Stimulated activated naive CD8-positive, alpha-beta T cell treated with anti-CD3 and anti-CD28 coated beads, Interleukin-15, Interleukin-2, amounts not matched to agents 100 U/mL and 50 U/mL, for 24 hours (primary cell): Measurements from ENCODE around the gene OR10A4.
"Not testable (repeated sequence)": the region's sequence is repeated elsewhere in the genome, so short reads cannot be mapped to it uniquely, and the experiment has no call there.

ENCODE experiments used
- ATAC-seq: fragments of 150-1000 bp; cut with Tn5 transposase; one replicate; pipeline ENCODE4 v1.10.0; 2021
- DNase-seq: peaks from one replicate; pipeline ENCODE4 v3.0.0; 2021

Gene OR10A4, protein sequence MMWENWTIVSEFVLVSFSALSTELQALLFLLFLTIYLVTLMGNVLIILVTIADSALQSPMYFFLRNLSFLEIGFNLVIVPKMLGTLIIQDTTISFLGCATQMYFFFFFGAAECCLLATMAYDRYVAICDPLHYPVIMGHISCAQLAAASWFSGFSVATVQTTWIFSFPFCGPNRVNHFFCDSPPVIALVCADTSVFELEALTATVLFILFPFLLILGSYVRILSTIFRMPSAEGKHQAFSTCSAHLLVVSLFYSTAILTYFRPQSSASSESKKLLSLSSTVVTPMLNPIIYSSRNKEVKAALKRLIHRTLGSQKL

DNA sequence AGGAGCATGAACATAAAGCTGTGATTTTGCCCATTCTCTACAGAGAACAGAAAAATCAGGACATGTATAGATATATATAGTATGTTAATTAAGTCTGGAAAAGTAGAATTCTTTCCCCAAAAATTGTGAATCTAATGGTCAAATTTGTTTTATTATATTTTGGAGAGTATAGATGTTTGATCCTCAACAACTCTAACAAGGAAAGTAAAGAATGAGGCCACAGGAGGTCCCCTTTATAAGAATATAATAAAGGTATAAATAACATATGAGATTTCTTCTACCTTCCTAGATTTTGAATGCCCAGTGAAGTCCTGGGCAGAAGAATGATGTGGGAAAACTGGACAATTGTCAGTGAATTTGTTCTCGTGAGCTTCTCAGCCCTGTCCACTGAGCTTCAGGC, at the start of gene OR10A4:
OR10A4 (plus strand) TSS at position 301 of the 400 bp plus-strand sequence; CDS start at position 324, 23 bp downstream.
- DNase-seq (no peak), ATAC-seq (no peak)

DNA sequence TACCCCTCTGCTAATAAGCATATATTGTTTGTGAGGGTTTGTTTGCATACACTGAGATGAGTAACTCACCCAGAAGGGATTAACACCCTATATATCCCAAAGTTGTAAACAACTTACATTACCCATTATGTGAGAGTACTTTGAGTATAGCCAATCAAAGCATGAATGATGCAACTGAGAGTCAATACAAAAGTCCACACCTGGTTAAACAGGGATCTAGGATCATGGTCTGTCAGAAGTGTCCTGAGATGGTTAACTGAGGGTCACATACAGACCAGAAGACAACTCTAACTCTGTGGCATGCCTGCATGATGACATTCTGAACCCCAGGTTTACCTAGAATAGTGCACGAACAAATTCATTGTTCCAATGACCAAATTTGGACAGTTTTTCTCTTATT, 48.3 kb upstream of the OR10A4 start:
- DNase-seq, result no peak
- ATAC-seq, result no peak

DNA sequence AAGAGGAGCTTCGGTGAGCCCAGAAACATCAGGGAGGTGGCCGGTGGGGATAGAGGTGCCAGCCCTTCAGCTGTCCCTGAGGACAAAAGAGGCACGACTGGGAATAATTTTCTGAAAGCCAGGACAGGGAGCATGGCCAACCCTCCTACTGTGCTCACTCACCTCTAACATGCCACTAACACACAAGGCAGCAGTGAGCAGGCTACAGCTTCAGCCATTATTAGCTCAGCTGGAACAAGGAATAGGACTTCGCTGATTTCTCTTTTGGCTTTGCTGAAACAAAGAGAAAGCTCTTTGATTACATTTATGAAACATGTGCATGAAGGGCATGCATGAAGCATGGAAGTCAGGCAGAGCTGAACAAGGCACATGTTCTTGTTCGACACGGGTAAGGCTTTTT, 43.1 kb upstream of the OR10A4 start:
- DNase-seq, result no peak
- ATAC-seq, result no peak

DNA sequence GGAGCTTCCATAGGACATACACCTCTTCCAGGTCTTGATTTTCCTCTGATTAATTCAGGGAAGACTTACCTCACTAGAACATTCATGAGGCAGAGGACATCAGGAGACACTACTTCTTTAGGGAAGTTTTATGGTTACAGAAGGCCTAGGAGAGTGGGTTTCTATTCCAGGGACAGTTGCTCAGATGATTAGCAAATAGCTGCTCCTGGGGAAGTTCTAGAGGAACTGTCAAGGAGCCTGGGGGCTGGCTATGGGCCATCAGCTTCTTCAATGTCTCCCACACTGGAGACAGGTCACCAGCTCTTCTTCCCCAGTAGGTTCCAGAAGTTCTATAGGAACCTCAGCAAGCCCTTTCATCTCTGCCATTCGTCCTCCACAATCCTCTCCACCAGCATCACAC, 42.4 kb upstream of the OR10A4 start:
- ATAC-seq (no peak), DNase-seq (no peak)

DNA sequence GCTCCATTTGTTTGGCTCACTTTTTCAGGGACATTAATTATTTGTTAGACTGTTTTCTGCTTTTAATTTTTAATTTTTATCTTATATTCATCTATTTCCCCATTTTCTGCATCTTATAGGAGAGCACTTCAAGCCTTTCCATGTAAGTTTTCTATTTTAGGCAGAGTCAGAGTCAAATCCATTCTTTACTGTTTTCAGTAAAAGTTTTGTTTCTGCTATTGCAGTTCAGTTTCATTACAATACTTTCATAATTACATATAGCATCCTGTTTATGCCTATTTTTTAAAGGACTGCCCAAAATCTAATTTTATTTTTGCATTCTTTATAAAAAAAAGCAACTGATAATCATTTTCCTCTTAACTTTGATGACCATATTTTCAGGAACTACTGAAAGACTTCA, 34.7 kb upstream of the OR10A4 start:
- DNase-seq (no peak), ATAC-seq (no peak)

DNA sequence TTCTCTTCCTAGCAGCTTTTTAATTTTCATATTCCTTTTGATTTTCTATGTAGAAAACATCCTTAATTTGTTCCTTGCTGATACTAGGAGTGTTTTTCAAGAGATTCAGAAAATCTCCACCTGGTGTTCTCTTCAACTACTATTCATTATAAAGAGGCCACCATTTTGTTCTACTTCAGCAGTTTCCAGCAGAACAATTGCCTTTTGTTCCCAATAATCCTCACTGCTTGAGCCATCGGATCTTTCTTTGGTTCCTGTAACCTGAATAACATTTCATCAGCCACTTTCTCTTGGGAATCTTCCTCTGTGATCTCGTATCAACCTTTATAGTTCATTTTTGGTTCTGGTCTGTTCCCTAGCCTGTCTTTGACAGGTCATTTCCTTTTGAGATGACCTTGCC, 32.8 kb upstream of the OR10A4 start:
- DNase-seq (no peak), ATAC-seq (no peak)

DNA sequence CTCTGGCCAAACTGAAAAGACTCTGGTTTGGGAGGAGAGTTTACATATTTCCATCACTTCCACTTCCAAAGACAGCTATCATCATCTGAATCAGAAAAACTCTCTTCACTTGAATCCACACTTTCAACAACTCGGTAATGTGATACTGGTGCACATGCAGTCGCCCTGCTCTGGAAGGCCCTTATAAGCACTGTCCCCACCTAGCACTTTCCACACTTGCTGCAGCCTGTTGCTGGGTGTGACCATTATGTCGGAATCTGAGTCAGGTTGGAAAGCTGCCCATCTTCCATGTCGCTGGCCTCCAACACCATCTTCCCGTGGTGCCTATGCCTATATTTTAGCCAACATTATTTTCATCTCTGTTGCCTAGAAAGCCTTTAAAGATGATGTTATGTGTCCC, 32.1 kb upstream of the OR10A4 start:
- no peak for DNase-seq
- ATAC-seq, result no peak

DNA sequence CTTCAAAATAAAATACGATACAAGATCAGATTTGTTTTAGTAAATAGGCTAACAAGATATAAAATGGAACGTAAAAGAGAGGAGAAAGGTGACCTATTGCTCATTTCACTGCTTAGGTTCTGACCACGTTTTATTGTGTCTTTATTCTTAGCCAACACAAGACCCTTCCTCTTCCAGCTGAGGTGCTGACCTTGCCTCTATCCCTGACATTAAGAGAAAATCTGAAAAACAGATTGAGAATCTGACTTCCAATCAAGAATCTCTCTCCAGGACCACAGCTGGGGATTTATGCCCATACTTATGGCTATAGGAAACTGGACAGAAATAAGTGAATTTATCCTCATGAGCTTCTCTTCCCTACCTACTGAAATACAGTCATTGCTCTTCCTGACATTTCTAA, 31.0 kb upstream of the OR10A4 start, which contains the start of gene OR10A5:
OR10A5 (plus strand) TSS at position 301 of the 400 bp plus-strand sequence; CDS start at position 301, 0 bp downstream.
- ATAC-seq (no peak), DNase-seq (no peak)

DNA sequence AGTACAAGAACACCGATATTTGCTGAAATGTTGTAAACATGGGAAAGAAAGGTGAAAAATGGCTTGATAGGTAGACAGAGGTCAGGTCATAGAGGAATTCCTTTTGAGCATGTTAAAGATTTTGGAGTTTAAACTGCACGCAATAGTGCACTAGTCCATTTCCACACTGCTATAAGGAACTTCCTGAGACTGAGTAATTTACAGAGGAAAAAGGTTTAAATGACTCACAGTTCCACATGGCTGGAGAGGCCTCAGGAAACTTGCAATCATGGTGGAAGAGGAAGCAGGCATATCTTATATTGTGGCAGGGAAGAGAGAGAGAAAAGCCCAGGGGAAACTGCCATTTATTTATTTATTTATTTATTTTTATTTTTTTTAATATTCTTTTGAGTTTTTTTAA, 25.9 kb upstream of the OR10A4 start:
- DNase-seq, result no peak
- ATAC-seq, result no peak

DNA sequence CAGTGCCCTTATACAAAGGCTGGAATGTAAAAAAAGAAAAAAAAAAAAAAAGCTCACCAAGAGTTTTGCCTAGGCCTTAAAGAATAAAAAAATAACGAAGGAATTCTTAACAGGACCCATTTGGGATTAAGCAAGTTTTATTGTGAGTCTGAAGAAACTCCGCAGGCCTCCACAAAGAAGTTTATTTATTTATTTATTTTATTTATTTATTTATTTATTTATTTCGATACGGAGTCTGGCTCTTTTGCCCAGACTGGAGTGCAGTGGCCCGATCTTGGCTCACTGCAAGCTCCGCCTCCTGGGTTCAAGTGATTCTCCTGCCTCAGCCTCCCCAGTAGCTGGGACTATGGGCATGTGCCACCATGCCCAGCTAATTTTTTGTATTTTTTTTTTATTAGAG, 21.6 kb upstream of the OR10A4 start:
- not testable (repeated sequence) for ATAC-seq, DNase-seq

DNA sequence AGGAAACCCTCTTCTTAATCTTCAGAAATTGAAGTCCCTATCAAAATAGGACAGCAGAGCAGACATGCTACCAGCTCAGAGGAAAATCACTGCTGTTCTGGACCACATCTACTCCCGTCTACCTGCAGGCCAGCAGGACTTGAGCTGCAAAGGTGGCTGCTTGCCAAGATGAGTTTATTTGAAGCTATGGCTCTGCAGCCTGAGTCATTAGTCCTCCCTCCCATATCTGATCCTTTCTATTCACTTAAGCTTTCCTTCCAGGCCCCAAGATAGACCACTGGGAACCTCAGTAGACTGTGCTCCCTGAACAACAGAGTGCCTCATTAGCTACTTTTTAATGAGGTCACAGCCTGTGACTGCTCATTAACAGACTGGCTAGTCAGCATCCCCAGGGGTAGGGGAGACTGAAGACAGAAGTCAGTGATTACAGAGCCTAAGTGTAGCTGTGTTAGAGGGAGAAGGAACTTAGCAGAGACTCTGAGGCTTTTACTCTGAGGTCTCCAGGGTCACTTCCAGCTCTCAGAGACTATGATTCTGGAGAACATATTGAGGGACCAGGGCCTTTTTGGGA, 20.4 kb upstream of the OR10A4 start:
- ATAC-seq (no peak), DNase-seq (no peak)

DNA sequence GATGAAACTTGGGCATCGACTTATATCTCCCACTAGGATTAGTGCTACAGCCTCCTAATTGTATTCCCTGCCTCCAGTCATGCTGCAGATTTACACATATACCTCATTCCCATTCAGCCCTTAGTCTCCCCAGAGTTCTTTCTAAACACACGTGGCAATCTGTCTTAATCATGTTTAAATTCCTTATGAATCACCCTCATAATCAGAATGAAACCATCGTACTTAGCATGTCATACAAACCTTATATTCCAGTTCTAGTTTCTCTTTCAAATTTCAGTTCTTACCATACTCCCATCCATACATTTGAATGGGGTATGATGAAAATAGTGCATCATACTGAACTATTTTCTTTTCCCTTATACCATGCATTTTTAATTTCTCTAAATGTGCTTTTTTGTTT, 19.6 kb upstream of the OR10A4 start:
- DNase-seq, result no peak
- ATAC-seq, result peak; percentile 49

DNA sequence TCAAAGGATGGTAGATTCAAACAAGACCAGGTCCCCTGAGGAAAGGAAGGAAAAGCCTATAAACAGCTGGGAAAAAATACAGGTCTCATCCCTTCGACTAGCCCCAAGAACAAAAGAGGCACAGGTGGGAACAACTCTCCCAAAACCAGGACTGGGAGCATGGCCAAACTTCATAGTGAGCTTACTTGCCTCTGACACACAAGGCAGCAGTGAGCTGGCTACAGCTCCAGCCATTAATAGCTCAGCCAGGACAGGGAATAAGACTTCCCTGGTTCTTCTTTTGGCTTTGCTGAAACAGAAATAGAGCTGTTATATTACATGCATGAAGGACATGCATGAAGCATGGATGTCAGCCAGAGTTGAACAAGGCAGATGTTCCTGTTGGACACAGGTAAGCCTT, 13.5 kb upstream of the OR10A4 start, which contains the start of gene OR10A2:
OR10A2 (plus strand) TSS at position 97 of the 400 bp plus-strand sequence. CDS start 6,698 bp downstream, outside the sequence.
- ATAC-seq (no peak), DNase-seq (no peak)

DNA sequence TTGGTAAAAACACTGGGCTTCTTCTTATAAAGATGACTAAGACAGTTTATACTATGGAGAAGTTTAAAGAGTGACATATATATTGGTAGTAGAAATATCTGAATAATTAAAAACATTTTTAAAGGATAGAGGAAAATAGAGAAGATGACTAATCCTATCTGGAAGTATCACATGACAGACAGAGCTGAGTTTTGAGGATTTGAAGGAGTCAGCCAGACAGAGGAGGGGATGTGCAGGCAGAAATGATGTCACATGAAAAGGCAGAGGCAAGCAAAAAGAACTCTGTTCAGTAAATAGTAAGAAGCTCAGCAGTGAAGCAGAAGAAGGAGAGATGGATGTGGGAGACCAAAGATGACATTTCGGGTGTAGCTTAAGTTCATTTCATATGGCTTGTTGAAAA, 12.0 kb upstream of the OR10A4 start:
- ATAC-seq (no peak), DNase-seq (no peak)

DNA sequence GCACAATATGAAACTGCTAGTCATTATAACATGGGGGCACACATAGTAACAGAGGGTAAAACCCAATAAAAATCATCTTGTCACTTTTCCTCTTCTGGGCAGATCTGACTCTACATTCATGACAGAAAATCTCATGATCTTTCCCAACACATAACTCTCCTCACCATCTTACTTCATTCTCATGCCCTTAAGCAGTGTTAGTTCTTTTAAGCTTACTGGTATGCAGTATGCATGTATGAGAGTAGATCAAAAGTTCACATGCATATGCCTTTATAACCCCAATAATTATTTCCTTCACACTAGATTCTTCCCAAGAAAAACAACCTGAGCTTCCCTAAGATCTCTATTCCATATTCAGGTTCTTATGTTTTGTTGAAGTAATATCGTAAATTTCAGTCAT, 5.1 kb upstream of the OR10A4 start:
- ATAC-seq (no peak), DNase-seq (no peak)

DNA sequence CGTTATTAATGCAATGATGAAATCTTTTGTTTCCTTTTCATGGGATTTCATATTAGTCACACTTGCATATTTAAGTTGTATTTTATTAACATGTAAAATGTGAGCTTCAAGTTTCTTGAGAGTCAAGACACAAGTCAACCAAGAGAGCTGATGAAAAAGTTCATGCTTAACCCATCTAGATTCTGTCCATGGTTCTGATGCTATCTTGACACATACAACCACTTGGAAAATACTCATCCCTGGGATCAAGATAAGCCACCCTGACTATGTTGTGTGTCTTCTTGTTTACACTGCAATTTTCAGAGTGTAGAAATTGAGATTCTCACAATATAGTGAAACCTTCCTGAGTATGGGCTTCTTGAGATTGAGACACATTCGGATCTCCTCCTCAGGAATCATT, 664 bp upstream of the OR10A4 start:
- DNase-seq, result no peak
- ATAC-seq, result no peak

DNA sequence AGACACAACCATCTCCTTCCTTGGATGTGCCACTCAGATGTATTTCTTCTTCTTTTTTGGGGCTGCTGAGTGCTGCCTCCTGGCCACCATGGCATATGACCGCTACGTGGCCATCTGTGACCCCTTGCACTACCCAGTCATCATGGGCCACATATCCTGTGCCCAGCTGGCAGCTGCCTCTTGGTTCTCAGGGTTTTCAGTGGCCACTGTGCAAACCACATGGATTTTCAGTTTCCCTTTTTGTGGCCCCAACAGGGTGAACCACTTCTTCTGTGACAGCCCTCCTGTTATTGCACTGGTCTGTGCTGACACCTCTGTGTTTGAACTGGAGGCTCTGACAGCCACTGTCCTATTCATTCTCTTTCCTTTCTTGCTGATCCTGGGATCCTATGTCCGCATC, 489 bp downstream of the OR10A4 start:
- ATAC-seq, result no peak
- no peak for DNase-seq

DNA sequence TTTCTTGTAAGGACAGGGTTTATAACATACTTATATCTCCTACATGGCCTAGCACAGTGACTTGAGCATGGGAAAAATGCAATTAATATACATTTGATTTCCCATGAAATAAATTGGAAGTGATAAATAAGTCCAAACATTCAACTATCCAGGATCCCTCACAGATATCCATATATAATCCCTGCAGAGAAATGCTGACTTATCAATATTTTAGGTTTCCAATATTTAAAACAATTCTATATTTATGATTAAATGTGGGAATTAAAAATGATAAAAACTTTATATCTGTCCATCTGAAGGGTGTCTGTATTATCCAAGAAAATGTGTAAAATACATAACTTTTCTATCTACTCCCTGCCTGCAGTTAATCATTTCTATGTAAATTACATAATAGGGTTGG, 6.3 kb downstream of the OR10A4 start:
- ATAC-seq (no peak), DNase-seq (no peak)

DNA sequence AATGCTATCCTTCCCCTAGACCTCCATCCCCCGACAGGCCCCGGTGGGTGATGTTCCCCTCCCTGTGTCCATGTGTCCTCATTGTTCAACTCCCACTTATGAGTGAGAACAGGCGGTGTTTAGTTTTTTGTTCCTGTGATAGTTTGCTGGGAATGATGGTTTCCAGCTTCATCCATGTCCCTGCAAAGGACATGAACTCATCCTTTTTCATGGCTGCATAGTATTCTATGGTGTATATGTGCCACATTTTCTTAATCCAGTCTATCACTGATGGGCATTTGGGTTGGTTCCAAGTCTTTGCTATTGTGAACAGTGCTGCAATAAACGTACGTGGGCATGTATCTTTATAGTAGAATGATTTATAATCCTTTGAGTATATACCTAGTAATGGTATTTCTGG, 11.3 kb downstream of the OR10A4 start:
- not testable (repeated sequence) for DNase-seq, ATAC-seq

DNA sequence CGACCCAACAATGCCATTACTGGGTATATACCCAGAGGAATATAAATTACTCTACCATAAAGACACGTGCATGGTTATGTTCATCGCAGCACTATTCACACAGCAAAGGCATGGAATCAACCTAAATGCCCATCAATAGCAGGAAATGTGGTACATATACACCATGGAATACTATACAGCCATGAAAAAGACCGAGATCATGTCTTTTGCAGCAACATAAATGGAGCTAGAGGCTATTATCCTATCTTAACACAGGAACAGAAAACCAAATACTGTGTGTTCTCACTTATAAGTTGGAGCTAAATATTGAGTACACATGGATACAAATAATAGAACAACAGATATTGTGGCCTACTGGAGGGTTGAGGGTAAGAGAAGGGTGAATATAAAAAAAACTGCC, 12.4 kb downstream of the OR10A4 start:
- no peak for DNase-seq
- ATAC-seq, result no peak

DNA sequence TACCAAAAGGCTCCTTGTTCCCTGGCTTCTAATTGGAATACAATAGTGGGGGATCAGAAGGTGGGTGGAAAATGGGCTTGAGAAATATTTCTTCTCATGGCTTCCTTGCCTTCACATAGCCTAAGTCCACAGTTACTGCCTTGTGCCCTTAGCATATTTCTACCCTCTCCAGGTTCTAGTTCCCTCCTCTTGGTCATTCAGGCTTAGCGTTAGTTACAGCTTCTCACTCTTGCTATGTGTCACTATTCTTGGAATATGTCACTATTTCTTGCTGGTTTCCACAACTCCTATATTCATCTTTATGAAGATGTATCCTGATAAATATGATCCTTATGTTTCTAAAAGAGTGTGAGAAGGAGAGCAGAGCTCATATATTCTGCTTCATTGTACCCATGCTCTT, 13.4 kb downstream of the OR10A4 start:
- ATAC-seq, result no peak
- DNase-seq, result no peak

DNA sequence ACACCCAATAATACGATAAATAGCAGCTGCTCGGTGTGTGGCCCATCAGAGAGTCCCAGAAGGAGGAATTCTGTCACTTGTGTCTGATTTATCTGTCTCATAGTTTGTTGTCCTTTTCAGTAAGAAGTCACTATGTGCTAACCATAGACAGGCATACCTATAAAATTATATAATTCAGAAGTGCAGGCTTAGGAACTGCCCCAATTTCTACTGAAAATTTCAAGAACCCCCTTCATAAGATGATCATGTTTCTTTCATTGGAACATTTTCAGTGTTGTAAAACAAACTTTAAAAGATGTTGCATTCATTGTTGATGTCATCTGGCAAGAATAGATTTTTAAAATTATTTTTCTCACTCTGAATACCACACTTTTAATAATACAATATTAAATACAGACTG, 16.0 kb downstream of the OR10A4 start, which contains the start of gene OR2D2:
OR2D2 (minus strand) TSS at position 101 of the 400 bp plus-strand sequence; CDS start at position 101, 0 bp downstream.
- ATAC-seq (no peak), DNase-seq (no peak)

DNA sequence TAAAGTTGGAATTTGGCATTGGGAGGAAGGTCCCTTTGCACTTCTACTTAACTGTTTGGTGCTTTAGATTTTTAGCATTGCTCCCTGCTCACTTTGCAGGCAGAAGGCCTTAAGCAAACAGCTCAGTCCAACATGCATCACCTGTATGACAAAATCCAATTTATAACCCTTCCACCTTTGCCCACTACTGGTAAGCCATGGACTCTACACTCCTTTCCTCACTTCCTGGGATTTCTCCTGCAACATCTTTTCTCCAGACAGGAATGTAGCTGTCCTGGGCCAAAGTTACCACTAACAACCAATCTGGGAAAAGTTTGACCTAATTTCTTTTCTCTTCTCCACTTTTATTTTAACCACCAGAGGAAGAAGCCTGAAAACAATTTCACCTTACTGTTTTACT, 17.7 kb downstream of the OR10A4 start:
- ATAC-seq (no peak), DNase-seq (no peak)

DNA sequence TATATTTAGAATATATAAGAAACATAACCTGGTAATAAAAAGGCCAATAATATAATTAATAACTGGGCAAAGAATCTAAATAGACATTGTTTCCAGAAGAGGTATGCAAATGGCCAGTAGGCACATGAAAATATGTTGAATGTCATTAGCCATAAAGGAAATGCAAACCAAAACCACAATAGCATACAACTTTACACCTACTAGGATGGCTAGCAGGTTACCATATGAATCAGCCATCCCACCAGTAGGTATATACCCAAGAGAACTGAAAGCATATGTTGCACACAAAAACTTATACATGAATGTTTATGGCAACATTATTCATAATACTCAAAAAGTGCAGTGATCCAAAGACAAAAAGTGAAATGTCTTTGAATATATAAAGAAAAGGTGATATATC, 18.6 kb downstream of the OR10A4 start:
- no peak for ATAC-seq
- no peak for DNase-seq
